GM19468 (cell line): ENCODE measurements around the gene CCNA2.

Source experiments
- ATAC-seq: cut with Tn5 transposase; IDR thresholded peaks from one replicate; pipeline ENCODE4 v1.9.1; 2021; ENCODE audit warnings: mild to moderate bottlenecking, moderate library complexity, moderate number of reproducible peaks; ENCODE audit not compliant: unreplicated experiment; ENCODE audit errors: extremely low read depth

Gene CCNA2

GRCh38 chr4:121811122-121811521 is 12.6 kb downstream of the CCNA2 start:
- ATAC-seq, result no peak

- no peak for ATAC-seq
Observed at GRCh38 chr4:121806411-121806810, 17.3 kb downstream of the CCNA2 start.

- no peak for ATAC-seq
Observed at GRCh38 chr4:121801715-121802075, 22.0 kb downstream of the CCNA2 start.

GRCh38 chr4:121800961-121801714 is 22.5 kb downstream of the CCNA2 start, which contains the start of gene EXOSC9:
TSS of gene EXOSC9 (plus strand) at chr4:121801323. CDS start at chr4:121801425, 102 bp downstream.
- ATAC-seq, result peak; percentile 53

- ATAC-seq, result no peak
Observed at GRCh38 chr4:121800638-121800960, 23.1 kb downstream of the CCNA2 start.

- no peak for ATAC-seq
Observed at GRCh38 chr4:121799867-121800501, 23.7 kb downstream of the CCNA2 start.

- ATAC-seq, result no peak
Observed at GRCh38 chr4:121799208-121799823, 24.4 kb downstream of the CCNA2 start.

GRCh38 chr4:121796283-121796682 is 27.4 kb downstream of the CCNA2 start:
- ATAC-seq, result no peak

- no peak for ATAC-seq
Observed at GRCh38 chr4:121794505-121795188, 29.0 kb downstream of the CCNA2 start.

- no peak for ATAC-seq
Observed at GRCh38 chr4:121792966-121793365, 30.7 kb downstream of the CCNA2 start.

GRCh38 chr4:121791481-121791880 is 32.2 kb downstream of the CCNA2 start:
- no peak for ATAC-seq

- ATAC-seq, result no peak
Observed at GRCh38 chr4:121790976-121791375, 32.7 kb downstream of the CCNA2 start.

- no peak for ATAC-seq
Observed at GRCh38 chr4:121789960-121790829, 33.5 kb downstream of the CCNA2 start.

GRCh38 chr4:121789455-121789854 is 34.2 kb downstream of the CCNA2 start:
- no peak for ATAC-seq

GRCh38 chr4:121788896-121789295 is 34.8 kb downstream of the CCNA2 start:
- peak; percentile 64 for ATAC-seq

GRCh38 chr4:121786221-121786620 is 37.5 kb downstream of the CCNA2 start:
- no peak for ATAC-seq

- no peak for ATAC-seq
Observed at GRCh38 chr4:121785479-121785878, 38.2 kb downstream of the CCNA2 start.

- no peak for ATAC-seq
Observed at GRCh38 chr4:121784975-121785374, 38.7 kb downstream of the CCNA2 start.

GRCh38 chr4:121784401-121784800 is 39.3 kb downstream of the CCNA2 start:
- ATAC-seq, result no peak

- no peak for ATAC-seq
Observed at GRCh38 chr4:121783210-121783609, 40.5 kb downstream of the CCNA2 start.
